IPS-18c (cell line): ENCODE results near the gene SERP2.
"Not testable (repeated sequence)": the region's sequence is repeated elsewhere in the genome, so short reads cannot be mapped to it uniquely, and the experiment has no call there.

Experiments
- H3K4me3 ChIP-seq: 2 replicates; pipeline ENCODE4 v1.7.0; 2013; ENCODE audit warnings: low read depth, mild to moderate bottlenecking, low read length, moderate library complexity; ENCODE audit not compliant: insufficient read depth
- H3K9me3 ChIP-seq: one replicate; pipeline ENCODE4 v1.6.1; 2013; ENCODE audit warnings: mild to moderate bottlenecking, low read length, moderate library complexity; ENCODE audit not compliant: control insufficient read depth, insufficient read depth

The SERP2 gene

DNA sequence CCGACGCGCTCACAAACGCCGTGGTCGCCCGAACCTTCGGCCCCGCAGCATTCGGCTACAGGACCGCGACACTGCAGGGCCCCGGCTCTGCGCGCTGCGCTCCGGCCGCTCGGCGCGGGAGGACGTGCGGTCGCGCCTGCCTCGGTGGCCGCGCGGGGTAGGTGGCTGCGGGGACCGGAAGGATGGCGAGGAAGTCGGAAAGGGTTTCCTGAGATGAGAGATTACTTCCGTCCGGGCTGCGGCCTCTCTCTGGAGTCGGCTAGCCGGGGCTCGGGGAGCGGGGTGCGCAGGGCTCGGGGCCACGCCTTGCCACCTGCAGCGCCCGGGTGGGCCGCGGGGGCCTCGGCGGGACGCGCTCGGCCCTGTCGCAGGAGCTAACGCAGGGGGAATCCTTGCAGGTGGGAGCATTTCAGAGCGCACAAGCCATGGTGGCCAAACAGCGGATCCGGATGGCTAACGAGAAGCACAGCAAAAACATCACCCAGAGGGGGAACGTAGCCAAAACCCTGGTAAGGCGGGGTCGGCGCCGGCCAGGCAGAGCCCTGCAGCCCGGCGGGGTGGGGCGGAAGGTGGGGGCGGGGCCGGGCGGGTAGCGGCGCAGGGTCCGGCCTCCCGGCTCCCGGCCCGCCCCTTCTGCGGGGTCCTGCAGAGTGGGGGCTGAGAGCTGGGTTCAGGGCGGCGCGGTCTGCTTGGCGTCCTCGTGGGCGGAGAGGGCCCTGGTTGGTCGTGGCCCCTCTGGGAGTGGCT lies at the start of gene SERP2:
Gene SERP2, plus strand, starts transcription at position 224 of the 747 bp plus-strand sequence. Its CDS starts 202 bp downstream, at position 426.
- Histone ChIP-seq H3K9me3 (no peaks in the 10 kb centered on the region), H3K4me3 (peak within 1 kb of the TSS; percentile 78)

DNA sequence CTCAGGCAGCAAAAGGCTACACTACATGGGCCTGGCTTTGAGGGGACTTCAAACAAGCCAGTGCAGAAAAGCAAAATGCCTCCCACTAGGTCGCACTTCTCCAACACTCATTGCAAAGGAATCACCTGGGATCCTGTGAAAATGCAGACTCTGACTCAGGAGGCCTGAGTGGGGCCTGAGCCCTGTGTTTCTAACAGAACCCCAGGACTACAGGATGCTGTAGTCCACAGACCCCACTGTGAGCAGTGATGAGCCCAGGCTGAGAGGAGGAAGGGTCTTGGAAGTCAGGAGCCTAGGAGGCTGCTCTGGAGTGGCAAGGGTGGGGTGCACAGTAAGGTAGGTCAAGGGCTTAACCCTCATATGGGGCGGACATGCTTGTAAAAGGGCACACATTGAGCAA lies 46.7 kb upstream of the SERP2 start:
- Histone ChIP-seq H3K9me3 (no peaks in the 10 kb centered on the region), H3K4me3 (no peak overlapping the region)

DNA sequence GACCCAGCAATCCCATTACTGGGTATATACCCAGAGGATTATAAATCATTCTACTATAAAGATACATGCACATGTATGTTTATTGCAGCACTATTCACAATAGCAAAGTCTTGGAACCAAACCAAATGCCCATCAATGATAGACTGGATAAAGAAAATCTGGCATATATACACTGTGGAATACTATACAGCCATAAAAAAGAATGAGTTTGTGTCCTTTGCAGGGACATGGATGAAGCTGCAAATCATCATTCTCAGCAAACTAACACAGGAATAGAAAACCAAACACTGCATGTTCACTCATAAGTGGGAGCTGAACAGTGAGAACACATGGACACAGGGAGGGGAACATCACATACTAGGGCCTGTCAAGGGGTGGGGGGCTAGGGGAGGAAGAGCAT lies 44.6 kb upstream of the SERP2 start:
- not testable (repeated sequence) for H3K4me3 ChIP-seq, H3K9me3 ChIP-seq

DNA sequence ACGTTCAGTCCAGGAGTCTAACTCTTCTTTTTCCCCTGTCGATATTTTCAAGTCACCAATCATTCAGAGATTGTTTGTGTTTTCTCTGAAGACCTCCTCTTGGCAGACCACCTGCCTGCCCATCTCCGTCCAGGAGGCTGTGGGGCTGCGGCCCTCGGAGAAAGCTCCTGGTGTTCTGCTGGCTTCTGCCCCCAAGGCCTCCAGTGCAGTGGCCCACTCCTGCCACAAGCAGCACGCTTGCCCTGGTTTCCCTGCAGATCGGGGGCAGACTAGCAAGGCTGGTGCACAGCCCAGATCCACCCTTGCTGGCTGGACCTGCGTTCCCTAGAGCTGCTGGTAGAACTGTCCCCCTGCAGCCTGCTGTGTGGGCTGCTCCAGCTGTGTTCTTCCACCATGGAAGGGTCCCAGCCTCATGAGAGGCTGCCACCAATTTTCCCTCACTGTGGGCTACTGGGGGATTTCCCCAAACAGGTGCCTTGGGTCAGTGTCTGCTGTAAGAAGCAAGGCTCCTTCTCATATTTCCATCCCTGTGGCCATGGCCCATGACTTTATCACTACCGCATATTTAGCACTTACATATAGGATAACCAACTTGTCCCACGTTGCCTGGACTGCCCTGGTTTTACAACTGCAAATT lies 43.6 kb upstream of the SERP2 start:
- Histone ChIP-seq H3K4me3 (no peak overlapping the region), H3K9me3 (no peaks in the 10 kb centered on the region)

DNA sequence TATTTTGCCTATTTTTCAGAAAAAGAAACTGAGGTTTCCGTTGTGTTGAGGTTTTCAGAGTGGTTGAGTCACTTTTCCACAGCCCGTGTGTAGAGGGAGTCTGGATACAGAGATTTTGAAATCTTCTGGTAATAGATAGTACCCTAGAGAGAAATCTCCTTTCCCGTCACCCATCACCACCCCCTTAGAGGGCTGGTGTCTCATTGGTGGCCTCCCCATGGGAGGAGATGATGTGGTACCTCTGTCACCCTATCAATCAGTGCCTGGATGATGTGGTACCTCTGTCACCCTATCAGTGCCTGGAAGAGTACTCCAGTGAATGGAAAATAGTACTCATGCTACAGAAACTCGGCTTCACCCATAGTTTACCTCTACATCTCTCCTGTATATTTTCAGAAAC lies 42.2 kb upstream of the SERP2 start:
- Histone ChIP-seq H3K4me3 (no peak overlapping the region), H3K9me3 (no peaks in the 10 kb centered on the region)

DNA sequence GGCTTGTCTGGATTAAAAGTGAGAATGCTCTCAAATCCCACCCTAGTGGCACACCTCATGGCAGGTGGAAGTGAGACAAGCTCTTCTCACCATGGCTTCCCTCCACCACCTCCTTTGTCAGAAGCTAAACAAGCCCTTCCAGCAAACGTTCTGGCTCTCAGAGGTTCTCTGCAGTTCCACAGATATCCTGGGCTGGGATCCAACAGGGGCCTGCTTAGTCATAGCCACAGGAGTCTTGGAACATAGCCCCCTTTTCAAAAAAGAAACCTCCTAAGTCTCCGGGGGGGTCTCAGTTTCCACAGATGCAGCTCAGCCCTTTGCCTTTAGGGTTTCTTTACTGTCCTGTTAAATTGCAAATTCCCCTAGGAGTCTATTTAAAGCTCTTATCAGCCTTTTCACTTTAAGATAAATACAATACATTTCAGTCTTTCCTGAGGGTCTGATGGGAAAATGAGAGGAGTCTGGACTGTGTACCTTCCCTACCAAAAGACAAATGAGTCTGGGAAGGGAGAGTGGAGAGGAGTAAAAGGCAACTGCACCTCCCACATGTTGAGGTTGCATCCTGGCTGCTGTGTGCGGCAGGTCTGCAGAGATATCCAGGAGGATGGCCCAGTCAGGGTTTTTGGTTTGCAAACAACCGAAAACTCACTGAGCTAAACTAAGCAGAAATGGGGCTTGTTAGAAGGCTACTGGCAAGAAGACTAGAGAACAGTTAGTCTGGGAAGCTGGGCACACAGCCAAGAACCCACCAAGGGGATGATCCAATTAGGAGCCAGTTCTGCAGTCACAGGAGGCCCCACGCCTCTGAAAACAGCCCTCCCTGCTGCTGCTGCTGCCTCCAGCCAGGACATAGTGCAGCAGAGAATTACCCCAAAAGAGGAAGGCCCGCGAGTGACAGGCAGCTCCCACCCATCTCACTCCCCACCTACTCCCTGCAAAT lies 41.4 kb upstream of the SERP2 start:
- H3K4me3 ChIP-seq: no peak overlapping the region
- no peaks in the 10 kb centered on the region for H3K9me3 ChIP-seq

DNA sequence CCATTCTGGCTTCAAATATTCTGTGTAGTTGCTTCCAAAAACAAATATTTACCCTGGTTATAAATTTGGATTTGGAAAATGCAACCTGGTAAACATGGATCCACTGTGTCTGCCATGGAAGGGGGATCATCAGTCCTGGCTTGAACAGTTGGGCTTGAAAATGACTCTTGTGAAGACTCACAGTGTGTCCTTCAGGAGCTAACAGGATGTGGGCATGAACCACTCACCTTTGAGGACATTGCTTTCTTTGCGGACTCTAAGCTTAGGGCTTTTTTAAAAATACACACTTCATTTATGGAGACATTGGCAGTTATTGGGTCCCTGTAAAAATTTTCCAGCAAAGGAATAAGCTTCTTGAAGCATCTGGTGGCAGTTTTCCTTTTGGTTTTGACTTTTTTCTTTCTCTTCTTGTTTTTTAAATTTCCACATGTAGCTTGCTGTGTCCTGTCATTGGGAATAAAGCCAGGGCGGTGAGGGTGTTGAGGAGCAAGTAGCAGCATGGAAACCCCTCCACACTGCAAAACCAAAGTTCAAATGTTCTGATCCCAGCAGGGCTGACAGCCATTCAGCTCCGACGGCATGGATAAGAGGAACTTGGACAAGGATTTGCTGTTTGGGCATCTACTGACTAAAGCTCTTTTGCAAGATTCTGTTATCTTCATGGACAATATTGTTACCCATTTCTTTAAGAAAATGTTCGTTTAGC lies 39.5 kb upstream of the SERP2 start:
- no peaks in the 10 kb centered on the region for H3K9me3 ChIP-seq
- H3K4me3 ChIP-seq: no peak overlapping the region

DNA sequence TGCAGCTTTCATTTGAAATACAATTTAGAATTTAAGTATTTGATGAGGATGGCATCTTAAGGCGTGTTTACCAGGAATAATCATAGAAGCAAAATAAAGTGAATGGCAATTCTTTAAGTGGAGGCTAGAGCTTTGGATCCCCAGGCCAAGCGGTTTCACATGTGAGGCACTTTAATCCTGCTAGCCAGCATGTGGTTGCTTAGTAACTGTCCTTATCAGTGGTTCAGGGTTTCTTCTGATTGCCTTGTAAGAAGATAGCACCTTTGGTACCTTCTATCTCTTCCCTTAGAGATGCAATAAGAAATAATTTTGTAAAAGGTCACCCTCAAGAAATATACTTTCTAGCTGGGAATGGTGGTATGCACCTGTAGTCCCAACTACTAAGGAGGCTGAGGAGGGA lies 38.9 kb upstream of the SERP2 start:
- H3K4me3 ChIP-seq: no peak overlapping the region
- no peaks in the 10 kb centered on the region for H3K9me3 ChIP-seq

DNA sequence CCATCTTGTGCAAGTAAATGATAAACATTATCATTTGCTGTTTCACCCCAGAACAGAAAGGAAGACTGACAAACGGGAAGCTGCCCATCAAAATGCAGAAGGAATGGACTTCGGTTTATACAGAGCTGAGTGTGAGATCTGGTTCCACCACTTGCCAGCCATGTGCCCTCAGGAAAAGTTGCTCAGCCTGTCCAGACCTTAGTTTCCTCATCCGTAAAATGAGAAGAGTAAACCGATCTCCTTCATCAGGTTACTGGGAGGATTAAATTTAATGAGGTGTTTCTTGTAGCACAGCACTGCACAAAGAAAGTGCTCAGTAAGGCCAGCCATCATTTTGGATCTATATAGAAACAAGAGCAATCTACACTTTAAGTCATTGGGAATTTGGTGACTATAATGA lies 36.7 kb upstream of the SERP2 start:
- Histone ChIP-seq H3K4me3 (no peak overlapping the region), H3K9me3 (no peaks in the 10 kb centered on the region)

DNA sequence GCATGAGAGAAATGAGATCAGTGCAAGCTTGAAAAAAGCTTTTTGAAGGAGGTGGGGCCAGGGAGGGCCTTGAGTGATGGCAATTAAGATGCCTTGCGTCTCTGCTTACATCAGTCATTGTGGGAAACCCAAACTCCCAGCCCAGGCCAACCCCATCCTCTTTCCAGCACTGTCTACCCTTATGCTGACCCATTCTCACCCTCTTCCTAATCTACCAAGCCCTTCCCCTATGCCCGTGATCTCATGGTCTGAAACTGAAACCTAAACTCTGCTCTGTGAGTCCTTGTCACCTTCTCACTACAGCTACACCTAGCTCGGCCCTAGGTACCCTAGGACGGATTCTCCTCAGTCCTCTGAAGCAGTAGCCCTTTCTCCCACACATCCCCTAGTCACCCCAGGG lies 36.0 kb upstream of the SERP2 start:
- H3K4me3 ChIP-seq: no peak overlapping the region
- no peaks in the 10 kb centered on the region for H3K9me3 ChIP-seq

DNA sequence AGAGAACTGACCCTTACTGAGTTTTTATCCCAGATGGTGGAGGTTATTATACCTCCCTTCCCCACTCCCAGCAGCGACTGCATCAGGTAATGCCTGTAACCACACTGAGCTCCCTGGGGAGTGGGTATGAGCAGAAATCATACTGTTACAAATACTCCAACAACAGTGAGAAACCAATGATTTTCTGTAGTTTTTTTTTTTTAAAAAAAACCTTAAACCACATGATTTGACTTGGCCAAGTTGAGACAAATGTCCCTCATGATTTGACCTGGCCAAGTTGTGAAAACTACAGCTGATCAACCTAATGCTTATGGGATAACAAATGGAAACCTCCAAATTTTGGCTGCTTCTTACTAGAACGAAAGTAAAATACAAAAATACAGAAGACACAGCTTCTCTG lies 33.1 kb upstream of the SERP2 start:
- Histone ChIP-seq H3K9me3 (no peaks in the 10 kb centered on the region), H3K4me3 (no peak overlapping the region)

DNA sequence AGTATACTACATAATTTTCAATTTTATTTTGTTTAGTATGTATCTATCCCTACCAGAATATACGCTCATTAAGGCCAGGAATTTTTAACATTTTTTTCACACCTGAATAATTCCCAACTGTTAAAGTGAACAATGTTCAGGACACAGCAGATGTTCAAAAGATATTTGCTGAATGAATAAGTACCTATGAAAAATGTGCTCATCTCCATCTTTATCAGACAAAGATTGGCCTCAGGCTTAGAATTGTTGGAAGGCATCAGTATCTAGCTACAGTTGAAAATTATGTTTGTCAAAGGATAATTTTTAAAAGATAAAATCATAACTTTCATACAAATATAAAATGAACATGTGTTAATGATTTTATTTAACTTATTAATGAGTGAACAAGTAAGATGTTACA lies 30.9 kb upstream of the SERP2 start:
- no peak overlapping the region for H3K4me3 ChIP-seq
- H3K9me3 ChIP-seq: no peaks in the 10 kb centered on the region

DNA sequence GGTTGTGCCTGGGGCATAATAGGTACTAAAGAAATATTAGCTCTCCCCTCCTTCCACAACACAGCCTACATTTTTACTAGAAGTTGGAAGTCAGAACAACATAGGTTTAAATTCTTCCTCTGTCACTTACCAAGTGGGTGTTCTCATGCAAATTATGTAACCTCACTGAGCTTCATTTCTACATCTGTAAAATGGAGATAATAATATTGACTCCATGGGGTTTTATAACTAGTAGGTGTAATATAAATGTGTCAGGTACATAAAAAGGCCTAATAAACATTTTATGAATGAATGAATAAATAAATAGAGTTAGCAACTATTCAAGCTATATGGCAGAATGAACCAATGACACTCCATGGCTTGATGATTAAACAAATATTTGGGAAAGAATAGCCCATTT lies 27.1 kb upstream of the SERP2 start:
- Histone ChIP-seq H3K9me3 (no peaks in the 10 kb centered on the region), H3K4me3 (no peak overlapping the region)

DNA sequence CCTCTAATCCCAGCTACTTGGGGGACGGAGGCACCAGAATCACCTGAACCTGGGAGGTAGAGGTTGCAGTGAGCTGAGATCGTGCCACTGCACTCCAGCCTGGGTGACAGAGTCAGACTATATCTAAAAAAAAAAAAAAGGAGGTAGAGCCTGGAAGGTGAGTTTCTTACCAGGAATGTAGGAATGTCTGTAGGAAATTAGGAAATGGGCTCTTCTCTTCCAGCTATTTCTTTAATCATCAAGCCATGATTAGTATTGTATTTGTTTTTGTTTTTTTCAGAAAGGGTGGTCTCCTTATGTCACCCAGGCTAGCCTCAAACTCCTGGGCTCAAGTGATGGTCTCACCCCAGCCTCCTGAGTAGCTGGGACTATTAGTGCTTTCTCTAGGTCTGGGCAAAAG lies 26.3 kb upstream of the SERP2 start:
- no peak overlapping the region for H3K4me3 ChIP-seq
- H3K9me3 ChIP-seq: no peaks in the 10 kb centered on the region

DNA sequence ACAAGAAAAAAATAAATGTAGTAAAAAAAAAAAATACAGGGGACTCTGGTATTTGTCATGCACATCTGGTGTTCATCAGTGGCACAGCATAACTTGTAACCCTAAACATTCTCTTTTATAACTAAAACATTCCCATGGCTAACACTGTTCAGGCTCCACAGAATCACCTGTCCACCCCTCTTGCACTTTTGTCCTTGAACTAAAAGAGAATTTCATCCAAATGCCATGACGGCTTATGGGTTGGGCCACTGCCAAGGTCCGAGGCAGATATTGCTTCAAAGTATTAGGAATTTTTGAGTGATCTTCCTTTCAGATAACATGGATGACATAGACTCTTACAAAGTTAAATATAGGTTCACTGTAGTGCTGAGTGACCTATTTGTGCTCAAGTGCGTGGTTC lies 25.7 kb upstream of the SERP2 start:
- H3K4me3 ChIP-seq: no peak overlapping the region
- no peaks in the 10 kb centered on the region for H3K9me3 ChIP-seq

DNA sequence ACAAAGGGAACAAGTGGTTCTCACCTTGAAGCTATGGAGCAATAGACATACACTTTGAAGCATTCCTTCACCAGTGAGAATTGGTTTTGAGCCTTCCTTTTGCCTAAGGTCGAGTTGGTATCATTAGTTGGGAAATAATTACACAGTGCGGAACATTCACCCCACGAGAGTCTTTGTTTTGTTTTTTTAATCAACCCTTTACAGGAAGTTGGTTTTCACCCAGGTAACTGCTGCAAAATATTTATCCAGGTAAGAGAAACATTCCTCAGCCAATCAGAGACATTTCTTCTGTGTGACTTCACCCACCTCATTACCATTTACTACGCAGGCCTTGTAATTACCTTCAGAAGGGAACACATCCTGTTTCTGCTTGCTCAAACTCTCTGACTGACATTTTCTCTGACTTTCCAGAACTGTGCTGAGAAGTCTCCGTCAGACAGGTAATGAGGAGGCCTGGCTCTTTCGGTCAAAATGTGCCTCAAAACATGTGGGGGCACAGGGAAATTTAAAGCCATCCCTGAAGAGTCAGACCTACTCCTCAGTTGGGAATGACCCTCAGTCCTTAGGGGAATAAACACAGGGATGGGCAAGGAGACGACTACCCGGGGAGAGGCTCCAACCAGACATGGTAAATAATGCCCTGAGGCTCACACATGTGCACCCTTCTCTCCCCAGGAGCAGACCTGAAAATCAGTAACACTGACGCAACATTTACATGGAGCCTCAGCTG lies 22.7 kb upstream of the SERP2 start:
- H3K9me3 ChIP-seq: no peaks in the 10 kb centered on the region
- H3K4me3 ChIP-seq: no peak overlapping the region

DNA sequence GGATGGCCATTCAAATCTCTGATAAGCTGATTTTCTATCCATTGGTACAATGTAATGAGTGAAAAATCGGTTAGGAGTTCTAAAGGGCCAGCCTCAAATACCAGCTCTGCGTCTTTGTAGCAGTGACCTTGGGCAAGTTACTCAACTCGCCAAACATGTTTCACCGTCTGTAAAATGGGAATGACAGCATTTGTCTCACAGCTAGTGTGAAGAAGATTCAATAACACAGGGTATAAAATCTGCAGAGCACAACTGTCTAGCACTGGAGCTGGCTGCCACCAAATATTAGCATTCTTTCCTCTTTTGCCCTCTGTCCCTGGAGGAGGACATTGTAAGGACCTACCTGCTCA lies 22.1 kb upstream of the SERP2 start:
- Histone ChIP-seq H3K9me3 (no peaks in the 10 kb centered on the region), H3K4me3 (no peak overlapping the region)
